NCI-H345 treated with DMSO at 0.1 percent for 48 hours (cell line): Measurements from ENCODE around the gene INS.

Experiments
- DNase-seq: peaks from one replicate; lab custom pipeline; 2025; ENCODE audit not compliant: unreplicated experiment; lab: John Stamatoyannopoulos, UW

INS gene

GRCh38 chr11:2167141-2168045 lies 6.4 kb upstream of the INS start:
- no peak for DNase-seq

- no peak for DNase-seq
Observed at GRCh38 chr11:2166091-2166851, 5.3 kb upstream of the INS start.

GRCh38 chr11:2165571-2165970 lies 4.6 kb upstream of the INS start:
- DNase-seq = no peak

GRCh38 chr11:2164861-2165555 lies 4.0 kb upstream of the INS start:
- no peak for DNase-seq

GRCh38 chr11:2164081-2164480 lies 3.1 kb upstream of the INS start:
- no peak for DNase-seq

- DNase-seq = no peak
Observed at GRCh38 chr11:2163428-2163978, 2.5 kb upstream of the INS start.

GRCh38 chr11:2159536-2160413 lies 1.2 kb downstream of the INS start:
- DNase-seq = no peak

- DNase-seq = no peak
Observed at GRCh38 chr11:2158966-2159365, 2.0 kb downstream of the INS start.

- no peak for DNase-seq
Observed at GRCh38 chr11:2158296-2158737, 2.7 kb downstream of the INS start.

GRCh38 chr11:2157294-2158040 lies 3.5 kb downstream of the INS start:
- DNase-seq = no peak

- DNase-seq = no peak
Observed at GRCh38 chr11:2156416-2157182, 4.4 kb downstream of the INS start.

- no peak for DNase-seq
Observed at GRCh38 chr11:2155511-2155910, 5.5 kb downstream of the INS start.

- DNase-seq = no peak
Observed at GRCh38 chr11:2154889-2155288, 6.1 kb downstream of the INS start.

GRCh38 chr11:2154195-2154585 lies 6.8 kb downstream of the INS start:
- DNase-seq = no peak

GRCh38 chr11:2153581-2154194 lies 7.3 kb downstream of the INS start:
- DNase-seq = no peak

GRCh38 chr11:2151500-2152257 lies 9.3 kb downstream of the INS start:
- DNase-seq = peak; percentile 55
